ENCODE results near the gene BMERB1. TPM values are rescaled to one million over a fixed set of nuclear protein-coding genes. Genes with fewer than 3 reads are reported as not detected.

Gene BMERB1
- total RNA-seq, 1 experiment from 2014 or later, result 3.8 TPM

DNA sequence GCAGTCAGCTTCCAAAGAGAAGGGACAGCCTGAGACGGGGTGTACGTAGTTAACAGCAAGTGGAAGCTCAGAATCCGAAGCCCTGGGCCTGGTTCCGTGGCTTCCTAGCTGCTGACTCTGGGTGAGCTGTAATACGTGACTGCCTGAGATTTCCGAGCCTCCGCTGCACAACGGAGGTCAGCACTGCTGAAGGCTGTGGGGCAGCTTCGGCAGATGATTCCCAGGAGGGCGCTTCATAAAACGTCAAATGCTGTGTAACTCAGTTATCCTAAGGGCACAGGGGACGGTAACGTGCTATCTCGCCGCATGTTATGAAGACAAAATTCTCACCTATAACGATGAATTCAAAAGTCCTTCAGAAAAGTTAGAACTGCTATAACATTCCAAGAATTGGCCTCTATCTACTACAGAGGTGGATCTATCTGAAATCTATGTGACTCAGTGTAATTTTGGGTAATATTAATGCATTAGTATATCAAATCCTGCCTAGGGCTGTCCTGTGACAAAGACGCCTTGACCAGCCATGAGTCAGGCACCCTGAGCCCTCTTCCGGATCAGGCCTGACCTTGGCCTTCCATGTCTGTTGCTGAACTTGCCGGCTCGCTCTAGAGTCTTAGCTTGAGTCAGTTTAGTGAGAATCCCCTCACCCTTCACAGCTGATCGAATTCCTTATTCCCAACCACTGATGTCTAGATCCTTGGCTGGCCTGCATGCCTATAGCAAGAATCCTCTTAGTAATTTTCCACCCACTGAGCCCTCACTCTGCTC lies 165.1 kb downstream of the BMERB1 start:
- ChIA-PET CTCF (no interaction called here), POLR2A (ENCODE audit: unreplicated experiment) (no interaction called here)
- Histone ChIP-seq H3K4me2 (ENCODE audit: low read length) (no peak overlapping the region), H3K79me2 (ENCODE audit: low read length) (no peaks in the 10 kb centered on the region), H2AFZ (ENCODE audit: low read length) (no peak overlapping the region), H4K20me1 (ENCODE audit: low read length) (no peaks in the 10 kb centered on the region), H3K4me1 (ENCODE audit: insufficient read depth, low read length) (no peaks in the 10 kb centered on the region), H3K9ac (ENCODE audit: low read length) (no peak overlapping the region), H3F3A (ENCODE audit: low read length, unreplicated experiment) (no peaks in the 10 kb centered on the region), H3K36me3 (ENCODE audit: low read depth, low read length) (peaks cover 7% of the 10 kb centered on the region), H3K27me3 (ENCODE audit: low read length) (no peaks in the 10 kb centered on the region), H3K4me3 (ENCODE audit: low read length) (no peak overlapping the region), H3K27ac (ENCODE audit: low read length) (no peak overlapping the region), H3K9me3 (ENCODE audit: low read length) (no peaks in the 10 kb centered on the region), H3K9me2 (replicated peaks; ENCODE audit: low read length) (no peaks in the 10 kb centered on the region)
- intact Hi-C loops (cut with micrococcal nuclease), result no loop called here
- TF ChIP-seq EZH2phosphoT487 (IDR thresholded peaks at IDR 0.05; ENCODE audit: borderline replicate concordance, low read length) (no peak), EZH2 (IDR thresholded peaks at IDR 0.05; ENCODE audit: low read length, unreplicated experiment) (no peak)
- TF ChIP-seq, protein P1, sequence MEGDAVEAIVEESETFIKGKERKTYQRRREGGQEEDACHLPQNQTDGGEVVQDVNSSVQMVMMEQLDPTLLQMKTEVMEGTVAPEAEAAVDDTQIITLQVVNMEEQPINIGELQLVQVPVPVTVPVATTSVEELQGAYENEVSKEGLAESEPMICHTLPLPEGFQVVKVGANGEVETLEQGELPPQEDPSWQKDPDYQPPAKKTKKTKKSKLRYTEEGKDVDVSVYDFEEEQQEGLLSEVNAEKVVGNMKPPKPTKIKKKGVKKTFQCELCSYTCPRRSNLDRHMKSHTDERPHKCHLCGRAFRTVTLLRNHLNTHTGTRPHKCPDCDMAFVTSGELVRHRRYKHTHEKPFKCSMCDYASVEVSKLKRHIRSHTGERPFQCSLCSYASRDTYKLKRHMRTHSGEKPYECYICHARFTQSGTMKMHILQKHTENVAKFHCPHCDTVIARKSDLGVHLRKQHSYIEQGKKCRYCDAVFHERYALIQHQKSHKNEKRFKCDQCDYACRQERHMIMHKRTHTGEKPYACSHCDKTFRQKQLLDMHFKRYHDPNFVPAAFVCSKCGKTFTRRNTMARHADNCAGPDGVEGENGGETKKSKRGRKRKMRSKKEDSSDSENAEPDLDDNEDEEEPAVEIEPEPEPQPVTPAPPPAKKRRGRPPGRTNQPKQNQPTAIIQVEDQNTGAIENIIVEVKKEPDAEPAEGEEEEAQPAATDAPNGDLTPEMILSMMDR (conservative IDR thresholded peaks at IDR 0.05; ENCODE audit: low read depth, low read length), result no peak
- no TSS peak for BruUV-seq (replicated peaks)
- peak; percentile 7 for DNase-seq
- ATAC-seq, result peak; percentile 22; the same call in 1 of the 2 replicates

DNA sequence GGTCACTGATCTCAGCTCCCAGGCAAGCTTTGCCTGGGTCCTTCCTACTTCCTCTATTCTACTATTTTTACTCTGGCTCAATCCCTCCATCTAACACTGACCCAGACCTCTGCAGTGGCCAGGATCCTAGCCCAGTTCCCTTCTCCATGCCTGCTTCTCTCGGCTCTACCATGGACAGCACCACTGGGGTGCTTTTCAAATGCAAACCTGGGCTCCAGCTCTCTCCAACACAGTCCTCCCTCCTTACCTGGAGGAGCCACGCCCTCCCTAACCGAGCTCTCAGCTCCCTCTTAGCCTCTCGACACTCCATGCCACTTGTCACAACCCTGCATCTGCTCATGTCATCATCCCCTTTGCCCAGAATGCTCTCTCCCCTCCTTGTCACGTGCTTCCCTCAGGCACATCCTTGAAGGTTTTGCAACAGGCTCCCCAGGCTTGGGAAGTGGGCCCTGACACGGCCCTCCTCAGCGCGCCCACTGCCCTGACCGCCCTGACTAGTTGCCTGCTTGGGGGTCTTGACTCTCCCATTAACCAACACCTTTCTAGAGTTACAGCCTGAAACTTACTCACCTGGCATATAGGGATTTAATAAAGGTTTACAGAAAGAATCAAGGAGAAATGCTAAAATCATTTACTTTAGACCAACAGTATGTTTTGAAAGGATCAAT lies 167.0 kb downstream of the BMERB1 start:
- TF ChIP-seq, protein P1 (conservative IDR thresholded peaks at IDR 0.05; ENCODE audit: low read depth, low read length), result no peak
- TF ChIP-seq EZH2phosphoT487 (IDR thresholded peaks at IDR 0.05; ENCODE audit: borderline replicate concordance, low read length) (no peak), EZH2 (IDR thresholded peaks at IDR 0.05; ENCODE audit: low read length, unreplicated experiment) (no peak)
- BruUV-seq (replicated peaks), result no TSS peak
- H3K9me3 ChIP-seq (ENCODE audit: low read length), result no peaks in the 10 kb centered on the region
- H2AFZ ChIP-seq (ENCODE audit: low read length), result no peak overlapping the region
- peaks cover 7% of the 10 kb centered on the region for H3K36me3 ChIP-seq (ENCODE audit: low read depth, low read length)
- H3K4me3 ChIP-seq (ENCODE audit: low read length), result no peak overlapping the region
- H3F3A ChIP-seq (ENCODE audit: low read length, unreplicated experiment), result no peaks in the 10 kb centered on the region
- no peaks in the 10 kb centered on the region for H3K4me1 ChIP-seq (ENCODE audit: insufficient read depth, low read length)
- no peaks in the 10 kb centered on the region for H3K9me2 ChIP-seq (replicated peaks; ENCODE audit: low read length)
- H3K79me2 ChIP-seq (ENCODE audit: low read length), result no peaks in the 10 kb centered on the region
- H3K27ac ChIP-seq (ENCODE audit: low read length), result no peak overlapping the region
- H3K4me2 ChIP-seq (ENCODE audit: low read length), result no peak overlapping the region
- no peak for DNase-seq
- no peak overlapping the region for H3K9ac ChIP-seq (ENCODE audit: low read length)
- ATAC-seq, result no peak
- ChIA-PET CTCF (no interaction called here), POLR2A (ENCODE audit: unreplicated experiment) (no interaction called here)
- H3K27me3 ChIP-seq (ENCODE audit: low read length), result no peaks in the 10 kb centered on the region
- intact Hi-C loops (cut with micrococcal nuclease), result no loop called here
- H4K20me1 ChIP-seq (ENCODE audit: low read length), result no peaks in the 10 kb centered on the region
